IMR-90 (cell line): ENCODE results near the gene USP12. TPM values are rescaled to one million over a fixed set of nuclear protein-coding genes. Genes with fewer than 3 reads are reported as not detected.

ENCODE experiments used
- CEBPB ChIP-seq: IDR thresholded peaks from 2 replicates; pipeline ENCODE4 v1.6.1; 2012; ENCODE audit warnings: low read depth, low read length, improper control_type of control experiment
- CHD1 ChIP-seq: IDR thresholded peaks from 2 replicates; pipeline ENCODE4 v1.6.1; 2012; ENCODE audit warnings: low read depth, low read length, improper control_type of control experiment
- FOS ChIP-seq: fragments of 150-350 bp; IDR thresholded peaks from 2 replicates; pipeline ENCODE4 v1.6.1; 2016; ENCODE audit warnings: low read depth, low read length
- MAFK ChIP-seq: IDR thresholded peaks from 2 replicates; pipeline ENCODE4 v1.6.1; 2012; ENCODE audit warnings: low read depth, low read length, improper control_type of control experiment
- NFE2L2 ChIP-seq: fragments of 150-350 bp; IDR thresholded peaks from 2 replicates; pipeline ENCODE4 v1.6.1; 2016; ENCODE audit warnings: low read depth, mild to moderate bottlenecking, low read length
- RAD21 ChIP-seq: IDR thresholded peaks from 2 replicates; pipeline ENCODE4 v1.6.1; 2012; ENCODE audit warnings: low read length, improper control_type of control experiment
- RCOR1 ChIP-seq: IDR thresholded peaks from 2 replicates; pipeline ENCODE4 v1.6.1; 2012; ENCODE audit warnings: mild to moderate bottlenecking, low read length, improper control_type of control experiment; ENCODE audit not compliant: insufficient replicate concordance
- polyA plus RNA-seq, 3 experiments: library from polyadenylated mRNA; depleted of rRNA; stranded (reverse); fragments of >200 nt; gene quantifications; 2 replicates each; pipeline ENCODE4 v1.2.3, GENCODE V29; 2012; ENCODE audit warnings: low replicate concordance in 1 of 3
- total RNA-seq: library from RNA; depleted of rRNA; stranded (reverse); fragments of >200 nt; gene quantifications from 2 replicates; pipeline ENCODE4 v1.2.3, GENCODE V29; 2012
- TF ChIP-seq, protein P1 (sequence below): fragments of 150-350 bp; IDR thresholded peaks from 2 replicates; pipeline ENCODE4 v1.6.1; 2016; ENCODE audit warnings: low read depth, mild to moderate bottlenecking, low read length, moderate library complexity, borderline replicate concordance

Gene USP12
- total and polyA plus RNA-seq, 2 of the 4 experiments (the other 2 are of a cell fraction): 11.8 to 16.5 TPM

GRCh38 chr13:27053210-27053884, 118.3 kb downstream of the USP12 start (continued):
- TF ChIP-seq, protein P1, sequence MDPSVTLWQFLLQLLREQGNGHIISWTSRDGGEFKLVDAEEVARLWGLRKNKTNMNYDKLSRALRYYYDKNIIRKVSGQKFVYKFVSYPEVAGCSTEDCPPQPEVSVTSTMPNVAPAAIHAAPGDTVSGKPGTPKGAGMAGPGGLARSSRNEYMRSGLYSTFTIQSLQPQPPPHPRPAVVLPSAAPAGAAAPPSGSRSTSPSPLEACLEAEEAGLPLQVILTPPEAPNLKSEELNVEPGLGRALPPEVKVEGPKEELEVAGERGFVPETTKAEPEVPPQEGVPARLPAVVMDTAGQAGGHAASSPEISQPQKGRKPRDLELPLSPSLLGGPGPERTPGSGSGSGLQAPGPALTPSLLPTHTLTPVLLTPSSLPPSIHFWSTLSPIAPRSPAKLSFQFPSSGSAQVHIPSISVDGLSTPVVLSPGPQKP: no peak
- TF ChIP-seq CEBPB: no peak
- no peak for TF ChIP-seq MAFK
- TF ChIP-seq NFE2L2: no peak
- no peak for TF ChIP-seq RAD21
- TF ChIP-seq RCOR1: no peak
- TF ChIP-seq FOS: no peak
- TF ChIP-seq CHD1: no peak
